K562 (cell line): Measurements from ENCODE around the gene EPO. TPM values are rescaled to one million over a fixed set of nuclear protein-coding genes. Genes with fewer than 3 reads are reported as not detected.

Experiments used
- EGR1 ChIP-seq: fragments of 450-650 bp; conservative IDR thresholded peaks from 2 replicates; pipeline ENCODE4 v1.6.1; 2017; ENCODE audit warnings: mild to moderate bottlenecking
- ELF2 ChIP-seq: fragments of 250-450 bp; sonication (Bioruptor Pico); IDR thresholded peaks from 2 replicates; pipeline ENCODE4 v1.5.0; 2021; ENCODE audit warnings: mild to moderate bottlenecking
- HMGN3 ChIP-seq: IDR thresholded peaks from 2 replicates; pipeline ENCODE4 v1.6.1; 2011; ENCODE audit warnings: borderline replicate concordance, low read depth, mild to moderate bottlenecking, mixed read lengths, low read length; ENCODE audit not compliant: insufficient read length; ENCODE audit errors: extremely low read depth
- IRF1 ChIP-seq: sonication (generic); formaldehyde crosslinking; IDR thresholded peaks from 2 replicates; pipeline ENCODE4 v1.8.0; 2022; ENCODE audit warnings: missing genetic modification reagents, mild to moderate bottlenecking, borderline replicate concordance
- IRF9 ChIP-seq: fragments of 450-650 bp; IDR thresholded peaks from 2 replicates; pipeline ENCODE4 v1.6.1; 2016; ENCODE audit warnings: missing biosample characterization, missing genetic modification characterization
- JUN ChIP-seq, 2 experiments: sonication (generic) in 1 of 2; formaldehyde crosslinking in 1 of 2; IDR thresholded peaks; 2 replicates each; pipeline versions ENCODE4 v1.6.1 to v1.8.0; 2012 to 2022; ENCODE audit warnings: borderline replicate concordance in 2 of 2, mild to moderate bottlenecking in 2 of 2, improper control_type of control experiment in 1 of 2, low read depth in 1 of 2, low read length in 1 of 2, missing genetic modification reagents in 1 of 2
- JUND ChIP-seq, 2 experiments: IDR thresholded peaks; 2 replicates in 1 of 2; 3 replicates in 1 of 2; pipeline ENCODE4 v1.6.1; 2011; ENCODE audit warnings: borderline replicate concordance in 2 of 2, low read depth in 2 of 2, low read length in 2 of 2, improper control_type of control experiment in 1 of 2, missing biosample characterization in 1 of 2, missing genetic modification characterization in 1 of 2, missing genetic modification reagents in 1 of 2
- MITF ChIP-seq: IDR thresholded peaks from 2 replicates; pipeline ENCODE4 v1.6.1; 2014; ENCODE audit warnings: antibody characterized with exemption
- MYC ChIP-seq, 2 experiments: fragments of 250-450 bp in 1 of 2; sonication (Bioruptor Pico) in 1 of 2; IDR thresholded peaks; 2 replicates each; pipeline versions ENCODE4 v1.5.1 to v1.6.1; 2012 to 2021; ENCODE audit warnings: low read depth in 2 of 2, borderline replicate concordance in 1 of 2, improper control_type of control experiment in 1 of 2, low read length in 1 of 2, mild to moderate bottlenecking in 1 of 2, moderate library complexity in 1 of 2
- NCOR1 ChIP-seq: fragments of 450-650 bp; IDR thresholded peaks from 2 replicates; pipeline ENCODE4 v1.6.1; 2016; ENCODE audit warnings: mild to moderate bottlenecking, moderate library complexity
- OTX1 ChIP-seq: fragments of 450-650 bp; formaldehyde crosslinking; IDR thresholded peaks from 2 replicates; pipeline ENCODE4 v1.4.0; 2022; ENCODE audit warnings: mild to moderate bottlenecking
- PHF8 ChIP-seq: fragments of 200-600 bp; sonication (generic); IDR thresholded peaks from 2 replicates; pipeline ENCODE4 v1.6.1; 2012; ENCODE audit warnings: mixed run types, mild to moderate bottlenecking, inconsistent platforms, low read length, moderate library complexity, borderline replicate concordance
- POLR2A ChIP-seq: fragments of 450-650 bp; conservative IDR thresholded peaks from 2 replicates; pipeline ENCODE4 v1.6.1; 2016
- POLR2G ChIP-seq: fragments of 200-400 bp; formaldehyde crosslinking; IDR thresholded peaks from 2 replicates; pipeline ENCODE4 v1.6.1; 2017; ENCODE audit warnings: low read depth, mild to moderate bottlenecking, antibody characterized with exemption, low read length, moderate library complexity
- POLR3A ChIP-seq: IDR thresholded peaks from 2 replicates; pipeline ENCODE4 v1.6.1; 2011; ENCODE audit warnings: borderline replicate concordance, mild to moderate bottlenecking, moderate library complexity; ENCODE audit not compliant: insufficient read length, insufficient read depth; ENCODE audit errors: extremely low read depth
- PRDM10 ChIP-seq: fragments of 450-650 bp; IDR thresholded peaks from 2 replicates; pipeline ENCODE4 v1.6.1; 2018; ENCODE audit not compliant: partially characterized antibody
- ZBTB7A ChIP-seq: IDR thresholded peaks from 2 replicates; pipeline ENCODE4 v1.6.1; 2011; ENCODE audit warnings: low read depth, mild to moderate bottlenecking, low read length, moderate library complexity, borderline replicate concordance; ENCODE audit not compliant: control insufficient read depth
- ZKSCAN8 ChIP-seq: fragments of 200-800 bp; sonication (Bioruptor generic); IDR thresholded peaks from 2 replicates; pipeline ENCODE4 v1.6.1; 2016; ENCODE audit warnings: missing genetic modification characterization, missing compliant biosample characterization
- ZNF224 ChIP-seq: sonication (generic); formaldehyde crosslinking; IDR thresholded peaks from 2 replicates; pipeline ENCODE4 v1.8.0; 2022; ENCODE audit warnings: mild to moderate bottlenecking, missing genetic modification reagents
- ZNF316 ChIP-seq: fragments of 450-650 bp; IDR thresholded peaks from 2 replicates; pipeline ENCODE4 v1.6.1; 2016
- polyA plus RNA-seq, 8 experiments: library from polyadenylated mRNA; depleted of rRNA in 4 of 8; stranded (reverse) in 5 of 8; unstranded in 3 of 8; fragments of >200 nt; fragmentation: Nextera tagmentation in 2 of 8; fragmentation: Illumina TruSeq in 1 of 8; extraction: Ambion mirVana in 2 of 8; extraction: Trizol in 1 of 8; gene quantifications; 2 replicates each; pipeline versions ENCODE4 v1.2.1 to v1.2.3, GENCODE V29; 2011 to 2014; ENCODE audit warnings: inconsistent platforms in 1 of 8, missing spikeins in 1 of 8
- total RNA-seq, 7 experiments: library from RNA; depleted of rRNA in 6 of 7; stranded (reverse); fragments of >200 nt in 6 of 7; fragmentation: Illumina TruSeq in 2 of 7; extraction: Trizol in 2 of 7; gene quantifications; 2 replicates each; pipeline versions ENCODE4 v1.2.1 to v1.2.3, GENCODE V29; 2011 to 2021; ENCODE audit warnings: low replicate concordance in 1 of 7

Gene EPO
- total and polyA plus RNA-seq, 9 of the 15 experiments (the other 6 are each of a cell fraction or from before 2014, with no cell fraction given) = 0.06 to 0.41 (median 0.07) TPM; not detected in 6

GRCh38 chr7:100682228-100682741 lies 38.0 kb upstream of the EPO start (continued):
- TF ChIP-seq JUN (IDR thresholded peaks at IDR 0.05; ENCODE audit: borderline replicate concordance, low read depth, low read length) = 0 out of 2 replicates have a peak, but pooled peaks have one; percentile 55
- no peak for TF ChIP-seq JUN (CRISPR knock-in tag; IDR thresholded peaks at IDR 0.05; ENCODE audit: borderline replicate concordance)
- TF ChIP-seq POLR2G = no peak
- no peak for TF ChIP-seq ZNF224
- no peak for TF ChIP-seq POLR3A
- TF ChIP-seq PHF8 = no peak
- no peak for TF ChIP-seq MITF
- no peak for TF ChIP-seq ELF2 (CRISPR knock-in tag)
- peak; percentile 32 for TF ChIP-seq HMGN3
- peak; percentile 75; the same call in 1 of the 2 replicates for TF ChIP-seq JUND (IDR thresholded peaks at IDR 0.05; ENCODE audit: borderline replicate concordance, low read depth, low read length)
- no peak for TF ChIP-seq JUND (tag; IDR thresholded peaks at IDR 0.05; ENCODE audit: borderline replicate concordance, low read depth, low read length)
- TF ChIP-seq OTX1 (CRISPR knock-in tag) = no peak
- TF ChIP-seq ZKSCAN8 (CRISPR knock-in tag) = no peak
- peak; percentile 58 for TF ChIP-seq EGR1
- peak; percentile 63; the same call in 1 of the 2 replicates for TF ChIP-seq ZBTB7A
- peak; percentile 59 for TF ChIP-seq PRDM10
- no peak for TF ChIP-seq NCOR1
- TF ChIP-seq IRF1 (CRISPR knock-in tag) = no peak
- TF ChIP-seq POLR2A = 0 out of 2 replicates have a peak, but pooled peaks have one; percentile 10
- TF ChIP-seq MYC (IDR thresholded peaks at IDR 0.05; ENCODE audit: low read depth, low read length) = no peak
- TF ChIP-seq MYC (CRISPR knock-in tag; IDR thresholded peaks at IDR 0.05; ENCODE audit: borderline replicate concordance, low read depth) = no peak
- TF ChIP-seq ZNF316 = no peak
- TF ChIP-seq IRF9 = no peak
